HG02798 (cell line): Measurements from ENCODE around the gene C1orf159.
"Not testable (repeated sequence)": the region's sequence is repeated elsewhere in the genome, so short reads cannot be mapped to it uniquely, and the experiment has no call there.

Experiments
- ATAC-seq: cut with Tn5 transposase; IDR thresholded peaks from one replicate; pipeline ENCODE4 v1.9.1; 2021; ENCODE audit warnings: mild to moderate bottlenecking; ENCODE audit not compliant: unreplicated experiment, poor library complexity

Gene C1orf159

DNA sequence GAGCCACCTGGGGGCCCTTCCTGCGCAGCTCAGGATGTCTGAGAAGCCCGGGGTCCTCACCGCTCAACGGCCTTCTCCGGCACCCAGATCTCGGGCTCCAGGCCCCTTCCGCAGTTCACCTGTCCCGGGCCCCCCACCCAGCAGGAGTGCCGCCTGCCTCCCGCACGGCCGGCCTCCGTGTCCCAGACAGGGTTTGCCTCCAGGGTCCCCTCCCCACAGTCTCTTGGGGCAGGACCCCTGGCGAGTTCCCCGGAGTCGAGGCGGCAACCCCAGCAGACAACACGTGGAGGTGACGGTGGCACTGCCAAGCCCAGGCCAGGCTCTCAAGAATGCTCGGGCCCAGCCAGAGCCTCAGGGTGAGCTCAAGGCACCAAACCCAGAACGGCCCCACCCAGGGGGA is 35.4 kb upstream of the C1orf159 start:
- no peak for ATAC-seq

GRCh38 chr1:1150100-1150499 is 34.2 kb upstream of the C1orf159 start:
- ATAC-seq = no peak

DNA sequence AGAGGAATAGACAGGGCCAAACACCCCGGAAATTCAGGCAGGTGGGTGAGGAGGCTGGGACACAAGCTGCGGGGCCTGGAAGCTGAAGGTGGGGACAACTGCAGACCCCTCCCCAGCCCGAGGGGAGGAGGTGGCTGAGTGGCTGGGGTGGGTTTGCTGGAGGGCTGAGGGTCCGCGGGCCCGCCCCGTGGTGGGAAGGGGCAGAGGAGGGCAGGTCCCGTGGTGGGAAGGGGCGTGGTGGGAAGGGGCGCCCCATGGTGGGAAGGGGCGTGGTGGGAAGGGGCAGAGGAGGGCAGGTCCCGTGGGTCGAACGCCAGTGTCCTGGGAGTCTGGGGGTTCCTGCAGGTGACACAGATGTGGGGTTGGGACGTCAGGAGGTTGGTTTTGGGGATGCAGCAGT is 33.5 kb upstream of the C1orf159 start:
- no peak for ATAC-seq

DNA sequence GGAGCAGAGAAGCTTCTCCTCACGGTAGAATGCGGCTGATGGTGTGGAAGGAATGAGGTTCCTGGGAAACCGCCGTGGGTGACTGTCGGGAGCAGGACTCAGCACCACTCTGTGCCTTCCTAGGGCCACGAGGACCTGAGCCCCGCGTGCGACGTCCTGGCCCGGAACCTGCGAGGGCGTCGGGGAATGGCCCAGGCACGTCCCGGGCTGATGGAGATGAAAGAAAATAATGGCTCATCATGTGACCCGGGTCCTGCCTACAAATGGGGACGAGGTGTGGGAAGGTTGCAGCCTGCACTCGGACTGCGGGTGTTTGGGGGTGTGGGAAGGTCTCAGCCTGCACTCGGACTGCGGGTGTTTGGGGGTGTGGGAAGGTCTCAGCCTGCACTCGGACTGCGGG is 32.7 kb upstream of the C1orf159 start:
- no peak for ATAC-seq

- ATAC-seq = no peak
Observed at GRCh38 chr1:1148061-1148460, 32.2 kb upstream of the C1orf159 start.

DNA sequence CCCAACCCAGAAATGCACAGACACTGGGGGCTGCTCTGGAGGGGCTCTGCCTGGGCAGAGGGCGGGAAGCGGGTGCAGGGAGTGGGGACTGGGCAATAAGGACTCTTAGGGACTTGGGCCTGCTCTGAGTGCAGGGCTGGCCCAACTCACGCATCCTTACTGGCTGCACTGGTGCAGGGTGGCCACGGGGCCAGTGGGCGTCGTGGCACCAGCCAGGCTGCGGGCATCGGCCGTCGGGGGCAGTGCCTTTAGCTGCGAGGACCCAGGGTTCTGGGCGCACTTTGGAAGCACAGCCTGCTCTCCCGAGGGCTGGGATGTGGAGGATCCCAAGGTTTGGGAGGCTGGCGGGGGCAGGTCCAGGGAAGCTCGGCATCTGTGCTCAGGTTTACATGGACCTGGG is 30.7 kb upstream of the C1orf159 start:
- ATAC-seq = no peak

DNA sequence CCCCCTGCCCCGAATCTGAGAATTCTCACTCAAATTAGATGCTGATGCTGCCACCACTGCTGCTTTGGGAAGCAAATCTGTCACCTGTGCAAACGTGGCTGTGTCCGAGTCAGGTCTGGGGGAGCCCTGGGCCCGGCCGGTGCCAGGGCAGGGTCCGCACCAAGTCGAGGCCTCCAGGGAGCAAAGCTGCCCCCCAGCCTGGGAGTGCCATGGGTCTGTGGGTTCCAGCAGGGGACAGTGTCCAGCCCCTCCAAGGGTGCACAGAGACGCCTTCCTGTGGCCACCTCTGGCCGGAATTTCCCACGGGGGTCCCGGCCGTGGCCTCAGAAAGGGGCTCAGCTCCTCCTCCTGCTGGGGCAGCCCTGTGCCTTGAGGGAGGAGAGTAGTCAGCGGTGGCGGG is 30.1 kb upstream of the C1orf159 start:
- ATAC-seq = no peak

DNA sequence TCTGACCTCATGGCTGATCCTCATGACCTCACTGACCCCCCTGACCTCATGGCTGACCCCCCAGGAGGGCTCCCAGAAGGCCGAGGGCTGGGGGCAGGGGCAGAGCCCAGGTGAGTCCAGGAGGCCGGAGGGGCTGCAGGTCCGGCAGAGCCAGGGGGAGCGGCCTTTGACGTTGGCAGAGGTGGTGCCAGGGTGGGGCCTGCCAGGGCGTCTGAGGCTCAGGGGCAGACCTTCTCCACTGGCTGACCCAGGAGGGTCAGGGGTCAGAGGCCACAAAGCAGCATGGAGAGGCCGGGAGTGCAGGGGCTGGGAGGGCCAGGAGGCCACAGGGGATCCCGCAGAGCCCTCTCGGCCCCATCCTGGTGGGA is 29.6 kb upstream of the C1orf159 start:
- no peak for ATAC-seq

DNA sequence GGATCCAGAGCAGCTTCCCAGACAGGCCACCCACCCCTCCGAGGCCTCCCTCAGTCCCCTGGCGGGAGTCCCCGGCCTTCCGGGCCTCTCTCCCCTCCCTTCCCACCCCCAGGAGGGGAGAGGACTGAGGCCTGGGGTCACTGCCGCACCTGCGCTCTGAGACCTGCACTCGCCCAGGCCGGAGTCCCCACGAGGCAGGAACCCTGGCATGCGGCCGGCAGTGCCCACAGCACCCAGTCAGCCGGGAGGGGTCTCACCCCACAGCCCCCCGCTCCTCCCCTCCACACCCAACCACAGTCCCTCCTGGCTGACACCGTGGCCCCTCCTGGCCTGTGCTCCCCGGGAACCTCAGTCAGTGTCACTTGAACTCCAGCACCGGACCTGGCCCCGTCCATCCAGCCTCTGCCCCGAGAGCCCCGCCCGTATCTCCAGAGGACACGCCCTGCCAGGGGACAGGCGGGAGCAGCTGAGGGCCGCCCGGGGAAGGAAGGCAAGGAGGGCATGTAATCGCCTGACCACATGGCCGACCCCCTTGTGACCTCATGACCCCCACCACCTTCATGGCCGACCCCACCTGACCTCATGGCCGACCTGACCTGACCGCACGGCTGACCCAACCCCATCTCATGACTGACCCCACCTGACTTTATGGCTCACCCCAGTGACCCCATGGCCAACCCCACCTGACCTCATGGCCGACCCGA is 29.1 kb upstream of the C1orf159 start:
- ATAC-seq = no peak

GRCh38 chr1:1144122-1144842 is 28.4 kb upstream of the C1orf159 start:
- no peak for ATAC-seq

- ATAC-seq = no peak
Observed at GRCh38 chr1:1143636-1144035, 27.7 kb upstream of the C1orf159 start.

DNA sequence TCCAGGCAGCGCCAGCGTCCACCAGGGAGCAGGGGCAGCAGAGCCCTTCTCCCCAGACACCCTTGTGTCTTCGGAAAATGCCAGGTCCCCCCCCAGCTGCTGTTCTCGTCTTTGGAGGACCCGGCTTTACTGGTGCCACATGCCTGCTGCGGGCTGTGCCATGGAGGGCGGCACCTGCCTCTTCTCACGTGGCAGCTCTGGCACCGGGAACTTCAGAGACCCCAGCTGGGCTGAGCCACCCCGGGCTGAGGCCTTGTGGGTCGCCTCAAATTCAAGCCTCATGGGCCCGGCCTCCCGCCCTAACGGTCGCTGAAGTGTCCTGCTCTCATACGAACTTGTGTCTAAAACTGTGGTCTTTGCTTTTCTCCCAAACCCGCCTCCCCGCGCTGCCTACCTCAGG is 27.0 kb upstream of the C1orf159 start:
- no peak for ATAC-seq

- not testable (repeated sequence) for ATAC-seq
Observed at GRCh38 chr1:1142352-1142751, 26.5 kb upstream of the C1orf159 start.

DNA sequence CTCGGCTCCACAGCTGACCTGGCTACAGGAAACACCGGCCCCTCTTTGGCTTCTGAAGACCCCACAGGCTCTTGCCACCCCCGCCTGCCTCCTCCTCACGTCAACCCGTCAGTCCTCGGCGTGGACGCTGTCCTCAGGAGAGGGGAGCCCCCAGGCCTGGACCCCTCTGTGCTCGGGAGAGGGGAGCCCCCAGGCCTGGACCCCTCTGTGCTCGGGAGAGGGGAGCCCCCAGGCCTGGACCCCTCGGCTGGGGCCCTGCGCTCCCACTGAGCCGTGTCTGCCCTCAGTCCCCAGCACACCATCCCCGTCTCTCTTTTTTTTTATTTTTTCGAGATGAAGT is 26.0 kb upstream of the C1orf159 start:
- ATAC-seq = no peak

GRCh38 chr1:1141244-1141910 is 25.5 kb upstream of the C1orf159 start:
- no peak for ATAC-seq

GRCh38 chr1:1140673-1141072 is 24.8 kb upstream of the C1orf159 start:
- ATAC-seq = no peak

DNA sequence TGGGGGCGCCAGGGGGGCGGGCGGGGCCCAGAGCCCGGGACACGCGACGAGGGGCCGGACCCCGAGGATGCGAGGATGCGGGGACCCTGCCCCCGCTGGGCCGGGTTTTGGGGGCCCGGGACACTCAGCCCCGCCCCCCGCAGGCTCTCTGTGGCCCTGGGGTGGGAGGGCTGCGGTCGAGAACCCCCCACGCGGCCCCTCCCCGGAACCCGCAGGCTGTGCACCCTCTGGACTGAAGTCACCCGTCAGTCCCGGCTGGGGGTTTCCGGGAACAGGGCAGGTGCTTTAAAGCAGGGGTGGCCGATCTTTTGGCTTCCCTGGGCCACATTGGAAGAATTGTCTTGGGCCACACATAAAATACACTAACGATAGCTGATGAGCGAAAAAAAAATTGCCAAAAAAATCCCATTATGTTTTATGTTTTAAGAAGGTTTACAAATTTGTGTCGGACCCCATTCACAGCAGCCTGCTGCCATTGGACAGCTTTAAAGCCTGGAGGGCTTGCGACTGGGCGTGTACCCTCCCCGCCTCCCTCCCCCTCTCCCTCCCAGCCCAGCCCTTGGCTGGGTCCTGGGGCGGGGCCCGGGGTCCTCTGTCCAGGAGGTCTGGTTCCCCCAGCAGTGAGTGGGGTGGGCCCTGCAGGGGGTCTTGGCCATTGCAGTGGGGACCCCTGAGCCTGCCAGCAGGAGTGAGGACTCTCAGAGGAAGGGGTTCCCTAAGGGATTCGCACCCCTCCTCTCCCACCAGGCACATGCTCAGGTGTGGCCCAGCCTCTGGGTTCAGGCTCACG is 21.6 kb upstream of the C1orf159 start:
- peak; percentile 50 for ATAC-seq

GRCh38 chr1:1136547-1137230 is 20.8 kb upstream of the C1orf159 start:
- ATAC-seq = no peak

DNA sequence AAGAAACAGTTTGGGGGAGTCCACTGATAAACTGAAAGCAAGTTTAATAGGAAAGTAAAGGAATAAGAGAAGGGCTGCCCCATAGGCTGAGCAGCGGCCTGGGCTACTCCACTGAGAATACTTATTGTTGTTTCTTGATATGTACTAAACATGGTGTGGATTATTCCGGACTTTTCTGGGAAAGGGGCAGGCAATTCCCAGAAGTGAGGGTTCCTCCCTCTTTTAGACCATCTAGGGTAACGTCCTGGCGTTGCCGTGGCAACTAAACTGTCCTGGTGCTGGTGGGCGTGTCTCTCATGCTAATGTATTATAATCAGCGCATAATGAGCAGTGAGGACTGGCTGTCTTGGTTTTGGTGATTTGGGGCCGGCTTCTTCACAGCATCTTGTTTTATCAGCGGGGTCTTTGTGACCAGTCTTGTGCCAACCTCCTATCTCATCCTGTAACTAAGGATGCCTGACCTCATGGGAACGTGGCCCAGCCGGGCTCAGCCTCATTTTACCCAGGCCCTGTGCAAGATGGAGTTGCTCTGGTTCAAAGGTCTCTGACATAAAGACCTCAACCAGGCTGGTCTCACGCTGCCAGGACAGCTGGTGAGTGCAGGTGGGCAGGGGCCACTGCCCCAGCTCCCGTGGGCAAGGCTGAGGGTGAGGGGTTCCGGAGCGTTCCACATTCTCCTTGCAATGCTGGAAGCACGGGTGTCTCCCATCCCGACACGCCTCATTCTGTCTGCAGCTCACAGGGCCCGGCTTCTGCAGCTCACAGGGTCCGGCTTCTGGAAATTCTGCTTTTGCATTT is 19.6 kb upstream of the C1orf159 start:
- ATAC-seq = no peak
